HG03520 (cell line): ENCODE measurements around the gene TMPRSS2.

ENCODE experiments used
- ATAC-seq: cut with Tn5 transposase; IDR thresholded peaks from one replicate; pipeline ENCODE4 v1.9.1; 2021; ENCODE audit warnings: mild to moderate bottlenecking, moderate library complexity; ENCODE audit not compliant: unreplicated experiment

Gene TMPRSS2

DNA sequence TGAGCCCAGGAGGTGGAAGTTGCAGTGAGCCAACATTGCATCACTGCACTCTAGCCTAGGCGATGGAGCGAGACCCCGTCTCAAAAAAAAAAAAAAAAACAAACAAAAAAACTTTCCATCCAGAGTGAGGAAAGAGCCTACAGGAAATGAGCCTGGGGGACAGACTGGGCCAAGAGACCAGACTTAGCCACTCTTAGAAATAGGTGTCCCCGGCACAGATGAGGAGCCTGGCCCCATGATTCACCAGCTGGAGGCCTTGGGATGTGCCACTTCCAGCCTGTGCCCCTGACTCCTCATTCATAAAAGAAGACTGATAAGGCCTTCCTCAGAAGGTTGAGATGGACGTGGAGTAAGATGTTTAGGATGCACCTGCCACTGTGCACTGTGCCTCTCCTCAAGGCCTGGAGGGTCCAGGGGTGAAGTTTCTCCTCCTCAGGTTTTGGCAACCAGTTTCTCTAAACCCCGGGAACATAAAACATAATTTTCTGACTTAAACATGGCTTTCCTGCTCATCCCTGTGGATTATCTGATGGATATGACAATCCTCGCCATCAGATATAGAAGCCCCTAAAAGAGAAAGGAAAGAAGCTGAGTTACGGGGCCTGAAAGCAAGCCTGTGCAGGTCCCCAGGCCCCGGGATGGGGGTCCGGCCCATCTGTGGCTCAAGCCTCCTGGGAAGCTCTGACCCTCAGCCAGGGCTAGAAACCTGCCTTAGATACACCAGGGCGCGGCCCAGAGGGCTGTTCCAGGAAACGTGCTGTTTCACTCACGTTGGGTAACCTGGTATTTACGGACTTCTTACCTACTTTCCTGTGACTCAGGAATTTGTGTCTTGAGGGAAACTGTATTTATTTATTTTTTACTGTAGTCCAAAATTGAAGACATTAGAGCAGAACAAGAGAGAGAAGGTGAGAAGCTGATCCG, 55.9 kb downstream of the TMPRSS2 start:
- no peak for ATAC-seq

- no peak for ATAC-seq
Measured at GRCh38 chr21:41449613-41450012, 58.3 kb downstream of the TMPRSS2 start.

- ATAC-seq: no peak
Measured at GRCh38 chr21:41447356-41447755, 60.6 kb downstream of the TMPRSS2 start.

- no peak for ATAC-seq
Measured at GRCh38 chr21:41446586-41446985, 61.4 kb downstream of the TMPRSS2 start.

GRCh38 chr21:41445465-41445862, 62.5 kb downstream of the TMPRSS2 start:
- ATAC-seq: no peak

DNA sequence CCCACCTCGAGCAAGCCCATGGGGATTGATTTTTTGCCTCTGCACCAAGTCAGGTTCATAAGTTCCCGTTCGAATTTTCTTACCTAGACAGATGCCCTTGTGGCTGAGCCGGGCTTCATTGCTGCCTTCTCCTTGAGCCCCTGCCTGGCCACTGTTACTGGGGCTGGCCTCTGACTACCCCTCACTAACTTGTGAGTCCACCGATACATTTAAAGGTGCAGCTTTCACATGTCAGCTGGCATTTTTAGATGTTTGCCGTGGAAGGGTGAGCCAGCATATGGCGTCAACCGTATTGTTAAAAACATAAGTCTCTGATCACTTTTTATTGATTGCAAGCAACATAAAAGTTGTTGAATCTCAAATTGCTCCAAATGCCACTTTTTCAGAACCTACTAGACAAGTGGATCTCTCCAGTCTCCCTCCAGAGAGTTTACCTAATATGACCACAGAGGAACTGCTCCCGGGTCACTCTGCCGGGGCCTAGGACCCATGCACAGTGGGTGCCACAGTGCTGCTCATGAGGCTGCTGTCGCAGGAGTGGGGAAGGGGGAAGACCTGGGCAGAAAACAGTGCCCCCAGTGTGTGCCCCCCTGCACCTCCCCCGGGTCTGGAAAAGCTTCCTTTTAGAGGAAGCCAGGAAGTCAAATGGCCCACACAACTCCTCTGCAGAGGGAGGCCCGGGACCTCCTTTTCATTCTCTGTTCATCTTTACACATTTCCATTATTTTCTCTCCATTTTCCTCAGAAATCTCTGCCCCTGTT, 63.1 kb downstream of the TMPRSS2 start:
- ATAC-seq: no peak

GRCh38 chr21:41443562-41443961, 64.4 kb downstream of the TMPRSS2 start:
- no peak for ATAC-seq

DNA sequence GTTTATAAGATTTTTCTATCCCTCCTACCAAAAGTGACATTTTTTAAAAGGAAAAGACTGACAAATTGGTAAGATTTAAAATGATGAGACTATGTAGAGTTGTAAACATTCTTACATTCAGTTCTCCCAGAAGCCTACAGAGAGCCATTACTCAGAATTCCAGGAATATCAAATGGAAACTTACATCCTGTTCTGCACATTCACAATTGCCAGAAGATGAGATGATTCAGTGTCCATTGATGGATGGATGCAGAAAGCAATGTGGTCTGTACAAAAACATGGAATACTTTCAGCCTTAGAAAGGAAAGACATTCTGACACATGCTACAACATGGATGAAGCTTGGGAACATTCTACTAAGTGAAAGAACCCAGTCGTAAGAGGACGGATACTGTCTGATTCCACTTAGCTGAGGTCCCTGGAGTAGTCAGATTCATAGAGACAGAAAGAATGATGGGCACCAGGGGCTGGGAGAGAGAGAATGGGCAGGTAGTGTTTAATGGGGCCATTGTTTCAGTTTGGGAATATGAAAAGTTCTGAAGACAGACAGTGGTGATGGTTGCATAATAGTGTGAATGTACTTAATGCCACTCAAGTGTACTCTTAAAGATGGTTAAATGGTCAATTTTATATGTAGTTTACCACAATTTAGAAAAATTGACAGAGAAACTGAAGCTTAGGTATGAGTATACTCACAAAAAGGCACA, 65.3 kb downstream of the TMPRSS2 start:
- no peak for ATAC-seq

DNA sequence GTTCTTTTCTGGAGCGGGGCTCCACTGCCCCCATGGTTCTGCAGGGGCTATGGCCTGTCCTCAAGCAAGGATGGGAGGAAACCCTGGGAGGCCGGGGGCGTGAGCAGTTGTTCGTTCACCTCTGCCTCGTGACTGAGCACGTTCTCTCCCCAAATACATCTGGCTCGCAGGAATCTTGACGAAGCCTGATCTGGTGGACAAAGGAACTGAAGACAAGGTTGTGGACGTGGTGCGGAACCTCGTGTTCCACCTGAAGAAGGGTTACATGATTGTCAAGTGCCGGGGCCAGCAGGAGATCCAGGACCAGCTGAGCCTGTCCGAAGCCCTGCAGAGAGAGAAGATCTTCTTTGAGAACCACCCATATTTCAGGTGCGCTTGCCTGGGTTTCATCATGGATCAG, 66.4 kb downstream of the TMPRSS2 start:
- no peak for ATAC-seq

DNA sequence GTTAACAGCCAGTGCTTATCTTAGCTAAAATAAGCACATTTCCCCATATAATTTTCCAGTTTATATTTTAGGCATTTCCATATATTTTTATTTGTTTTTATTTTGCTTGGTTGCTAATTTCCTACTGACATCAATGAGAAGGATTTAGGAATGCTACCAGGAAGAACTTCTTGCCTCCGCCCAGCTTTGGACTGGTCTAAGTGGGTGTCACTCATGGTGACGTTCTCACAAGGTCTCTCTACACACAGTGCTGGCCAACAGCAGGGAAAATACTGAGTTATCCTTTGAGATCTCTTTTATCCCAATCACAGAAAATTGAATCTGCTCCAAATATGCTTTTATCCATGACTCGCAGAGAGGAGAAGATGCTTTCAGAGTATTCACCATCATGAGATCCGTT, 68.7 kb downstream of the TMPRSS2 start:
- ATAC-seq: no peak

DNA sequence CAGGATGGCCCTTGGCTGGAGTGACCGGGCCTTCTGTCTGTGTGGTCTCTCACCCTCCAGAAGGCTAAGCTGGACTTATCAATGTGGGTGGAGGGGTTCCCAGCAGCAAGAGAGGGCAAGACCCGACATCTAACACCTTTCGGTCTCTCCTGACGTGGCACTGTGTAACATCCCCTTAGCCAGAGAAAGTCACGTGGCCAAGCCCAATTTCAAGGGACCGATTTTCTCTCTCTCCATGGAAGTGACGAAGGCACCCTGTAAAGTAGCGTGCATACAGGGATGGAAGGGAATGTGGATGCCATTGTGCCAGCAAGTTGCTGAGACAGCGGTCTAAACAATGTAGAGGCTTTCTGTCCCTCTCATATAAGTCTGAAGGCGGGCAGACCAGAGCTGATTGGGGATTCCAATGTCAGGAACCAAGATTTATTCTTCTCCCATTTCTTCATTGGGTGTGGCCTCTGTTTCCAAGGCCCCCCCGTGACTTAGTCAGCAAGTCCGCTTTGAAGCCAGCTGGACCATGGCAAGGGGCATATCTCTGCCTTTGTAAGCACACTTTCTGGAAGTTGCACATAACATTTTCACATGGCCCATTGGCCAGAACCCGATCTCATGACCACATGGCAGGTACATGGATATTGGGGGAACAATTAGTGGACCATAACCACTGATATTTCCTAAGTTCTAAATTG, 69.4 kb downstream of the TMPRSS2 start:
- no peak for ATAC-seq

DNA sequence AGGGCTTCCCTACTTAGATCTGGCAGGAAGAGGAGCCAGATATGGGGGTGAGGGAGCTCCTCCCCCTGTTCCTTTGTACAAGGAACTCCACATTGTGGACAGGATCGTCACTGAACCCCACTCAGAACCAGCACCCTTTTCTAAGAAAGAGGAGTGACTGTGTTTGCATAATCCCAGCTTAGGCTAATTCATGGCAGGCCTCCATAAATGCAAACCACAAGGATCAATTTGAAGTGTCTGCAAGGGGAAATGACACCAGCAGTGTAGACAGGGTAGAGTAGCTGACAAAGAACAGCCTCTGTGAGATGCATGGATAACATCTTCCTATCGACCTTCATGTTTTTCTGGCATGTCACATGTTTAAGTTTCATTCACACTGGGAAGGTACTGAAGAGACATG, 70.2 kb downstream of the TMPRSS2 start:
- no peak for ATAC-seq

DNA sequence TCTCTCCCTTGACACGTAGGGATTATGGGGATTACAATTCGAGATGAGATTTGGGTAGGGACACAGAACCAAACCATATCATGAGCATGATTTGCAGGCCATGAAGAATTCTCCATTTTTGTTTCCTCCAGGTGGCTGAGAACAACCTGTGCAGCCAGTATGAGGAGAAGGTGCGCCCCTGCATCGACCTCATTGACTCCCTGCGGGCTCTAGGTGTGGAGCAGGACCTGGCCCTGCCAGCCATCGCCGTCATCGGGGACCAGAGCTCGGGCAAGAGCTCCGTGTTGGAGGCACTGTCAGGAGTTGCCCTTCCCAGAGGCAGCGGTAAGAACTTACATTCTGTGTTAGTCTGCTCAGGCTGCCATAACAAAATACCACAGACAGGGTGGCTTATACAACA, 72.3 kb downstream of the TMPRSS2 start:
- no peak for ATAC-seq

- ATAC-seq: no peak
Measured at GRCh38 chr21:41433566-41433965, 74.4 kb downstream of the TMPRSS2 start.

DNA sequence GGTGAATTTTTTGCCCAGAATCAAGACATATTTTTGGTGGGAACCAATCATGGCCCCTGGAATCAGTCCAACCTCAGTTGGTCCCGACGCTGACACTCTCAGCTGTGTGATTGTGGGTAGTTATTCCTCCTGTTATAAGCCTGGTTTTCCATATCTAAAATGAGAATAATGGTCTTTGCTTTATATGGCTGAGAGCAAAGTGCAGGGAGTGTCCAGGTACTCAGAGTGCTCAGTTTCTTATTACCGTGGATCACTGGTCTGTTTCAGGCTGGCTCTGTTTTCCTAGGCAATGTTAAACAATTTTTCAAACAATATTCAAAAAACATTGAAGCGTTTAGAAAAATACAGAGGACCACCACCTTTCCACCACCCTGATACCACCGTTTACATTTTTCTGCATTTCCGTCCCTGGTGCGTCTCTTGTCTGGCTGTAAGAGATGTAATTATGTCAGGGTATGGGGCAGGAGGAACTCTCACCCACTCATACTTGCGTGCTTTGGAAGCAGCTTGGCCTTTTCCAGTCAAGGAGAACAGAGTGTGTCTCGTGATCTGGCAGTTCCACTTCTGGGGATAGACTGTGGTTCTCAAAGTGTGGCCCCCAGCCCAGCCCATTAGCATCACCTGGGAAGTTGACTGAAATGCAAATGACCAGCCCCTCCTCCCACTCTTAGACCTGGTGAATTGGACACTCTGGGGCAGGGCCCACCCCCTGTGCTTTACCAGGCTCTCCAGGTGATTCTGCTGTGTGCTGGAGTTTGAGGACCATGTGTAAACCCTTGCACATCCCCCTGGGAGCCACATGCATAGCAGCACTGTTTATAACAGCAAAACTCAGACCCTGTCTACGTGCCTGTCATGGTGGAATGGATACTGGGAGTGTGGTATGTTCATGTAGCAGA, 75.1 kb downstream of the TMPRSS2 start:
- ATAC-seq: no peak

- ATAC-seq: peak; percentile 70
Measured at GRCh38 chr21:41431788-41432548, 76.0 kb downstream of the TMPRSS2 start.

DNA sequence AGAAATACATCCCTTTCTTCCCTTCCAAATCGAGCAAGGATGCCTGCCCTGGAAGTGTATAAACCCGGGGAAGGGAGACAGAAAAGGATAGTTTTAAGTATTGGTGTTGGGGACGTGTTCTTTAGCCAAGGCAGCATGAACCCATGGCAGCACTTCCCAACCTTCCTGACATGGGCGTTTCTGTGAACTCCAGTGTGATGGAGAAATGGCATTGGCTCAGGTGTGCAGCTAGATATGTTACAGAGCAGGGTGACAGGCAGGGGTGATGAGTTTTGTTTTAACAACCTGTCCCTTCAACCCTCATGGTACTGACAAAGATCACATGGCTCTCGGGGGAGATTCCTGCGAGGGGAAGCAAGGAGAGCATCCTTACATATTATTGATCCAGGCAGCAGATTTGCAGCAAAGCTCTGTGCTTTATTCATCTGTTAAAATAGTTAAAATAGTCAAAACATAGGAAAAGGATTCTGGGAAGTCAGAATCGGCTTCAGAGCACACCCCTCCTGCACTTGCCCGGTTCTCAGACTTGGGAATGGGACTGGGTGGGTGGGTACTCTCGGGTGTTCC, 78.0 kb downstream of the TMPRSS2 start:
- ATAC-seq: no peak

DNA sequence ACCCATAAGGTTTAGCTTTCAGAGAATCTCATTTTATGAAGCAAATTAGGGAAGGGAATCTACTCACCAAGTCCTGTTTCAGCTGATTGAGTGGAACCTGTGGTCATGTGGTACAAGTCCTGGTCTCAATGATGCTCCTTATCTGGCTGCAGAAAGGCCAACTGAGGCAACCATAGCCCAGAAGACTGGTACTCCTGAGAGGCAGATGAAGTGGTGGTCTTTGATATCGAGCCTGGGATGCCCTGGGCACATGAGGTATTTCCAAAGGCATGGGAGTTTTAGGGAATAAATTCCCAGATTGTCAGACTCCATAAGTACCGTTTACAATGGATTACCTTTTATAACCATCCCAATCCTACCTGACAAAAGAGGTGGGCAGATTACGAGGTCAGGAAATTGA, 78.7 kb downstream of the TMPRSS2 start:
- no peak for ATAC-seq

DNA sequence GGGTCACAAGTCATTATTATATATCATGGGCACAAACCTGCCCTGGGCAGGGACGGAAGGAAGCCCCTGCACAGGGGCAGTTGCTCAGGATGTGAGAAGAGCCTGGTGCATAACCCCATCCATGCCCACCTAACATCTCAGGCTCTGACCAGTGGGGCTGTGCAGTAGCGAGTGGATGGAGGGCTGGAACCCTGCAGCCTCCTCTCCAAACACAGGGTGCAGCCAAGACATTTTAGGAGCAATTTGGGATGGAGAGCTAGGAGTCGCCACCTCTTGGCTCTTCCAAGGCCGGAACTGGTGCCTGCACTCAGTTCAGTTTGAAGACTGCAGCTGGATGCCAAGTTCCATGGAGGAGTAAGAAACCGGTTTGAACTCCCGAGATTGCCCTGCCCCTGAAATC, 79.1 kb downstream of the TMPRSS2 start:
- no peak for ATAC-seq
